HepG2 (cell line): Measurements from ENCODE around the gene ARMH1. TPM values are rescaled to one million over a fixed set of nuclear protein-coding genes. Genes with fewer than 3 reads are reported as not detected.

ENCODE experiments used
- CEBPB ChIP-seq: IDR thresholded peaks from 2 replicates; pipeline ENCODE4 v1.6.1; 2011; ENCODE audit warnings: low read depth, low read length, improper control_type of control experiment, borderline replicate concordance
- FLYWCH1 ChIP-seq: sonication (generic); formaldehyde crosslinking; IDR thresholded peaks from 2 replicates; pipeline ENCODE4 v1.8.1; 2023; ENCODE audit warnings: mild to moderate bottlenecking, missing genetic modification reagents
- FOXA3 ChIP-seq: IDR thresholded peaks from 2 replicates; pipeline ENCODE4 v1.6.1; 2016; ENCODE audit warnings: missing genetic modification reagents, missing compliant biosample characterization
- MAFG ChIP-seq: sonication (generic); formaldehyde crosslinking; IDR thresholded peaks from 2 replicates; pipeline ENCODE4 v1.5.1; 2020; ENCODE audit warnings: mild to moderate bottlenecking, missing genetic modification reagents
- MIER3 ChIP-seq: IDR thresholded peaks from 2 replicates; pipeline ENCODE4 v1.6.1; 2016; ENCODE audit warnings: missing compliant biosample characterization, borderline replicate concordance
- MTF2 ChIP-seq: sonication (generic); formaldehyde crosslinking; IDR thresholded peaks from 2 replicates; pipeline ENCODE4 v1.5.0; 2020; ENCODE audit warnings: missing genetic modification reagents, borderline replicate concordance
- MYNN ChIP-seq: sonication (generic); formaldehyde crosslinking; IDR thresholded peaks from 2 replicates; pipeline ENCODE4 v1.4.0; 2020; ENCODE audit warnings: mild to moderate bottlenecking, low read depth, missing genetic modification reagents
- NCOR1 ChIP-seq: fragments of 200-600 bp; sonication (generic); IDR thresholded peaks from 2 replicates; pipeline ENCODE4 v1.7.0; 2017; ENCODE audit warnings: antibody characterized with exemption, low read length, borderline replicate concordance
- NFE2L1 ChIP-seq: sonication (generic); formaldehyde crosslinking; IDR thresholded peaks from 2 replicates; pipeline ENCODE4 v1.4.0; 2020; ENCODE audit warnings: missing genetic modification reagents, mild to moderate bottlenecking, borderline replicate concordance
- NFYB ChIP-seq: sonication (generic); formaldehyde crosslinking; IDR thresholded peaks from 2 replicates; pipeline ENCODE4 v1.4.0; 2020; ENCODE audit warnings: missing genetic modification reagents
- SAFB2 ChIP-seq: sonication (generic); formaldehyde crosslinking; IDR thresholded peaks from 2 replicates; pipeline ENCODE4 v1.5.1; 2020; ENCODE audit warnings: missing genetic modification reagents, low read depth, mild to moderate bottlenecking, borderline replicate concordance
- SATB2 ChIP-seq: sonication (generic); formaldehyde crosslinking; IDR thresholded peaks from 2 replicates; pipeline ENCODE4 v1.5.0; 2020; ENCODE audit warnings: missing genetic modification reagents
- SOX5 ChIP-seq: IDR thresholded peaks from 2 replicates; pipeline ENCODE4 v1.6.1; 2016; ENCODE audit warnings: borderline replicate concordance
- ZNF101 ChIP-seq: sonication (generic); formaldehyde crosslinking; IDR thresholded peaks from 2 replicates; pipeline ENCODE4 v1.4.0; 2020; ENCODE audit warnings: mild to moderate bottlenecking, low read depth, missing genetic modification reagents, borderline replicate concordance
- ZNF569 ChIP-seq: sonication (generic); formaldehyde crosslinking; IDR thresholded peaks from 2 replicates; pipeline ENCODE4 v1.5.0; 2020; ENCODE audit warnings: mild to moderate bottlenecking, missing genetic modification reagents, moderate library complexity, borderline replicate concordance
- polyA plus RNA-seq, 8 experiments: library from polyadenylated mRNA; depleted of rRNA in 3 of 8; stranded (reverse) in 7 of 8; unstranded in 1 of 8; fragments of >200 nt; fragmentation: Illumina TruSeq in 4 of 8; extraction: Trizol in 4 of 8; gene quantifications; 2 replicates each; pipeline versions ENCODE4 v1.2.1 to v1.2.3, GENCODE V29; 2011 to 2016; ENCODE audit warnings: low read depth in 4 of 8, missing spikeins in 1 of 8, mixed read lengths in 1 of 8; ENCODE audit not compliant: insufficient read depth in 1 of 8
- total RNA-seq, 5 experiments: library from RNA; depleted of rRNA; stranded (reverse); fragments of >200 nt; fragmentation: Illumina TruSeq; extraction: Trizol; gene quantifications; 2 replicates each; pipeline ENCODE4 v1.2.3, GENCODE V29; 2016; ENCODE audit warnings: low read depth in 1 of 5
- TF ChIP-seq, protein P1 (sequence below): sonication (generic); formaldehyde crosslinking; IDR thresholded peaks from 2 replicates; pipeline ENCODE4 v1.4.0; 2020; ENCODE audit warnings: missing genetic modification reagents
- TF ChIP-seq, protein P2 (sequence below): sonication (generic); formaldehyde crosslinking; conservative IDR thresholded peaks from 2 replicates; pipeline ENCODE4 v1.8.0; 2022; ENCODE audit warnings: mild to moderate bottlenecking, moderate library complexity, missing genetic modification reagents
- TF ChIP-seq, protein P3 (sequence below), 2 experiments: IDR thresholded peaks; 2 replicates each; pipeline ENCODE4 v1.6.1; 2011 to 2012; ENCODE audit warnings: low read length in 2 of 2, borderline replicate concordance in 1 of 2, low read depth in 1 of 2, mild to moderate bottlenecking in 1 of 2, moderate library complexity in 1 of 2

The ARMH1 gene
- total and polyA plus RNA-seq, 2 of the 13 experiments (the other 11 are each of a cell fraction or from before 2014, with no cell fraction given): 0.69 TPM; not detected in 1

DNA sequence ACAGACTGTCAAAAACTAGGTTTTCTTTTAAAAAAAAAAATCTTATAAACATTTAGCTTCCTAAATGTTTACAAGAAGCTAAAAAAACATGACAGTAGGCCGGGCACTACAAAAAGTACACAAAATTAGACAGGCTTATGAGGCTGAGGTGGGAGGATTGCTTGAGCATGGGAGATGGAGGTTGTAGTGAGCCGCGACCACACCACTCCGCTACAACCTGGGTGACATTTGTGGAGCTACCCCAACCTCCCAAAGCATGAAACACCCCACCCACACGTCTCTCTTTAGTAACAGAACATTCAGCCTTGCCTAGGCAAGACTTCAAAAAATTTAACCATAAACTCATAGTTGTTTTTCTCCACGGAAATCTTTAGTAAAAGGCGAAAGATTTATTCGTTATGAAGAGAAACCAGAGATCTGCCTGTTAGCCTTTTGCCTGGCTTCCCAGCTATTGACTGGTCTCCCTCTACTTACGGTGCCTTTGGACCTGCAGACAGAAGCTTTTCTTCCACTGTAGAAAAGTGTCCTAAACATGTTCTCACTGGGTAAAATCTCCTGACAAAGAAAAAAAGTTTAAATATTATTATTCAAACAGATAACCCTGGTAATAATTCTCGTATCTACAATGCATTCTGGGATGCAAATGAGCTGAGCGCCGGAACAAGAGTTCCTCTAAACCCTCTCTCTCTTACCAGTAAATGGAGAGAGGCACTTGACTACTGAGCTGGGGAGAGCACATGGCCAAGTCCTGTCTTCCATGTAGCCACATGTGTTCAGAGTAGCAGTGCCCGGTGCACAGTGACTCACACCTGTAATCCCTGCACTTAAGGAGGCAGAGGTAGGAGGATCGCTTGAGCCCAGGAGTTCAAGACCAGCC lies 47.2 kb downstream of the ARMH1 start (continued):
- TF ChIP-seq NCOR1: peak; percentile 56; the same call in 1 of the 2 replicates
- TF ChIP-seq, protein P1, sequence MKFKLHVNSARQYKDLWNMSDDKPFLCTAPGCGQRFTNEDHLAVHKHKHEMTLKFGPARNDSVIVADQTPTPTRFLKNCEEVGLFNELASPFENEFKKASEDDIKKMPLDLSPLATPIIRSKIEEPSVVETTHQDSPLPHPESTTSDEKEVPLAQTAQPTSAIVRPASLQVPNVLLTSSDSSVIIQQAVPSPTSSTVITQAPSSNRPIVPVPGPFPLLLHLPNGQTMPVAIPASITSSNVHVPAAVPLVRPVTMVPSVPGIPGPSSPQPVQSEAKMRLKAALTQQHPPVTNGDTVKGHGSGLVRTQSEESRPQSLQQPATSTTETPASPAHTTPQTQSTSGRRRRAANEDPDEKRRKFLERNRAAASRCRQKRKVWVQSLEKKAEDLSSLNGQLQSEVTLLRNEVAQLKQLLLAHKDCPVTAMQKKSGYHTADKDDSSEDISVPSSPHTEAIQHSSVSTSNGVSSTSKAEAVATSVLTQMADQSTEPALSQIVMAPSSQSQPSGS: peak; percentile 66
- no peak for TF ChIP-seq MTF2 (CRISPR knock-in tag)
- 0 out of 2 replicates have a peak, but pooled peaks have one; percentile 4 for TF ChIP-seq SATB2 (CRISPR knock-in tag)
- TF ChIP-seq, protein P2, sequence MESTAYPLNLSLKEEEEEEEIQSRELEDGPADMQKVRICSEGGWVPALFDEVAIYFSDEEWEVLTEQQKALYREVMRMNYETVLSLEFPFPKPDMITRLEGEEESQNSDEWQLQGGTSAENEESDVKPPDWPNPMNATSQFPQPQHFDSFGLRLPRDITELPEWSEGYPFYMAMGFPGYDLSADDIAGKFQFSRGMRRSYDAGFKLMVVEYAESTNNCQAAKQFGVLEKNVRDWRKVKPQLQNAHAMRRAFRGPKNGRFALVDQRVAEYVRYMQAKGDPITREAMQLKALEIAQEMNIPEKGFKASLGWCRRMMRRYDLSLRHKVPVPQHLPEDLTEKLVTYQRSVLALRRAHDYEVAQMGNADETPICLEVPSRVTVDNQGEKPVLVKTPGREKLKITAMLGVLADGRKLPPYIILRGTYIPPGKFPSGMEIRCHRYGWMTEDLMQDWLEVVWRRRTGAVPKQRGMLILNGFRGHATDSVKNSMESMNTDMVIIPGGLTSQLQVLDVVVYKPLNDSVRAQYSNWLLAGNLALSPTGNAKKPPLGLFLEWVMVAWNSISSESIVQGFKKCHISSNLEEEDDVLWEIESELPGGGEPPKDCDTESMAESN: 0 out of 2 replicates have a peak, but pooled peaks have one; percentile 54
- TF ChIP-seq, protein P3, sequence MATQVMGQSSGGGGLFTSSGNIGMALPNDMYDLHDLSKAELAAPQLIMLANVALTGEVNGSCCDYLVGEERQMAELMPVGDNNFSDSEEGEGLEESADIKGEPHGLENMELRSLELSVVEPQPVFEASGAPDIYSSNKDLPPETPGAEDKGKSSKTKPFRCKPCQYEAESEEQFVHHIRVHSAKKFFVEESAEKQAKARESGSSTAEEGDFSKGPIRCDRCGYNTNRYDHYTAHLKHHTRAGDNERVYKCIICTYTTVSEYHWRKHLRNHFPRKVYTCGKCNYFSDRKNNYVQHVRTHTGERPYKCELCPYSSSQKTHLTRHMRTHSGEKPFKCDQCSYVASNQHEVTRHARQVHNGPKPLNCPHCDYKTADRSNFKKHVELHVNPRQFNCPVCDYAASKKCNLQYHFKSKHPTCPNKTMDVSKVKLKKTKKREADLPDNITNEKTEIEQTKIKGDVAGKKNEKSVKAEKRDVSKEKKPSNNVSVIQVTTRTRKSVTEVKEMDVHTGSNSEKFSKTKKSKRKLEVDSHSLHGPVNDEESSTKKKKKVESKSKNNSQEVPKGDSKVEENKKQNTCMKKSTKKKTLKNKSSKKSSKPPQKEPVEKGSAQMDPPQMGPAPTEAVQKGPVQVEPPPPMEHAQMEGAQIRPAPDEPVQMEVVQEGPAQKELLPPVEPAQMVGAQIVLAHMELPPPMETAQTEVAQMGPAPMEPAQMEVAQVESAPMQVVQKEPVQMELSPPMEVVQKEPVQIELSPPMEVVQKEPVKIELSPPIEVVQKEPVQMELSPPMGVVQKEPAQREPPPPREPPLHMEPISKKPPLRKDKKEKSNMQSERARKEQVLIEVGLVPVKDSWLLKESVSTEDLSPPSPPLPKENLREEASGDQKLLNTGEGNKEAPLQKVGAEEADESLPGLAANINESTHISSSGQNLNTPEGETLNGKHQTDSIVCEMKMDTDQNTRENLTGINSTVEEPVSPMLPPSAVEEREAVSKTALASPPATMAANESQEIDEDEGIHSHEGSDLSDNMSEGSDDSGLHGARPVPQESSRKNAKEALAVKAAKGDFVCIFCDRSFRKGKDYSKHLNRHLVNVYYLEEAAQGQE (IDR thresholded peaks at IDR 0.05; ENCODE audit: borderline replicate concordance in 1 of 2, low read depth in 1 of 2, low read length in 2 of 2): peak in 1 of 2 experiments; percentile 49; a peak in 1 of 4 replicates
- TF ChIP-seq FLYWCH1 (CRISPR knock-in tag): peak; percentile 94
- TF ChIP-seq FOXA3 (CRISPR knock-in tag): peak; percentile 73
- no peak for TF ChIP-seq NFE2L1
- TF ChIP-seq MIER3: peak; percentile 64; the same call in 1 of the 2 replicates
- TF ChIP-seq SAFB2 (CRISPR knock-in tag): peak; percentile 59; the same call in 1 of the 2 replicates
- 0 out of 2 replicates have a peak, but pooled peaks have one; percentile 53 for TF ChIP-seq MYNN (CRISPR knock-in tag)
- peak; percentile 38; the same call in 1 of the 2 replicates for TF ChIP-seq ZNF569 (CRISPR knock-in tag)
- TF ChIP-seq CEBPB: no peak
- no peak; the same call in 1 of the 2 replicates for TF ChIP-seq ZNF101 (CRISPR knock-in tag)
- no peak for TF ChIP-seq MAFG (CRISPR knock-in tag)
- peak; percentile 39; the same call in 1 of the 2 replicates for TF ChIP-seq SOX5 (CRISPR knock-in tag)
- peak; percentile 34; the same call in 1 of the 2 replicates for TF ChIP-seq NFYB (CRISPR knock-in tag)
